A549 (cell line): ENCODE measurements around the gene ZNF578.
"Not testable (repeated sequence)": the region's sequence is repeated elsewhere in the genome, so short reads cannot be mapped to it uniquely, and the experiment has no call there.

Experiments
- CTCF ChIP-seq: fragments of >200 bp; sonication (Bioruptor Twin); formaldehyde crosslinking; IDR thresholded peaks from 3 replicates; pipeline ENCODE4 v1.5.1; 2016
- POLR2A ChIP-seq: IDR thresholded peaks from 2 replicates; pipeline ENCODE4 v1.6.1; 2012; ENCODE audit warnings: mild to moderate bottlenecking, low read length

GRCh38 chr19:52500474-52500873 lies 47.1 kb downstream of the ZNF578 start:
- TF ChIP-seq CTCF, POLR2A: not testable (repeated sequence)
